NCI-H1105 (cell line): ENCODE results near the gene XYLT2.
"Not testable (repeated sequence)": the region's sequence is repeated elsewhere in the genome, so short reads cannot be mapped to it uniquely, and the experiment has no call there.

Experiments used
- DNase-seq: peaks from one replicate; lab custom pipeline; 2025; lab: John Stamatoyannopoulos, UW

XYLT2 gene

DNA sequence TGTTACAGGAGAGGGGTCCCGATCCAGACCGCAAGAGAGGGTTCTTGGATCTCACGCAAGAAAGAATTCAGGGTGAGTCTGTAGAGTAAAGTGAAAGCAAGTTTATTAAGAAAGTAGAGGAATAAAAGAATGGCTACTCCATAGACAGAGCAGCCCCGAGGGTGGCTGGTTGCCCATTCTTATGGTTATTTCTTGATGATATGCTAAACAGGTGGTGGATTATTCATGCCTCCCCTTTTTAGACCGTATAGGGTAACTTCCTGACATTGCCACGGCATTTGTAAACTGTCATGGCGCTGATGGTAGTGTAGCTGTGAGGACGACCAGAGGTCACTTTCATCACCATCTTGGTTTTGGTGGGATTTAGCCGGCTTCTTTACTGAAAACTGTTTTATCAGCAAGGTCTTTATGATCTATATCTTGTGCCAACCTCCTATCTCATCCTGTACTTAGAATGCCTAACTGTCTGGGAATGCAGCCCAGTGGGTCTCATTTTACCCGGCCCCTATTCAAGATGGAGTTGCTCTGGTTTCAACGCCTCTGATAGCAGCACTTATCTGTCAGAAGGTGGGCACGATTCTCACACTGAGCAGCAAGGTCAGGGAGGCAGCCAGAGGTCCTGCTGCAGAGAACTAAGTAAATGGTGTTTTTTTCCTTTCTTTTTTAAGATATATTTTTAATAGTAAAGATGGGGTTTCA, 26.5 kb upstream of the XYLT2 start:
- DNase-seq = no peak

DNA sequence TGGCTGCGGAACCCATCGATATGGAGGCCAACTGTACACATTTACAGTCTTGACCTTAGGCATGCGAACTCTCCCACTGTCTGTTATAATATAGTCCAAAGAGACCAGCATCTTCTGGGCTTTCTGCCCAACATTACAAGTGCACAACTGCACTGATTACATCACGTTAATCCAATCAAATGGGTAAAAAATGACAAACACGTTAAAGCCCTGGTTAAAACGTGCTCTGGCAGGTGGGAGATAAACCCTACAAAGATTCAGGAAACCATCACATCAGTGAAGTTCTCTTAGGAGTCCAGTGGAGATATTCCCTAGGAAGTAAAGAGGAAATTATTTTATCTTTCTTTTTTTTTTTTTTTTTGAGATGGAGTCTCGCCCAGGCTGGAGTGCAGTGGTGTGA, 23.7 kb upstream of the XYLT2 start:
- DNase-seq = no peak

DNA sequence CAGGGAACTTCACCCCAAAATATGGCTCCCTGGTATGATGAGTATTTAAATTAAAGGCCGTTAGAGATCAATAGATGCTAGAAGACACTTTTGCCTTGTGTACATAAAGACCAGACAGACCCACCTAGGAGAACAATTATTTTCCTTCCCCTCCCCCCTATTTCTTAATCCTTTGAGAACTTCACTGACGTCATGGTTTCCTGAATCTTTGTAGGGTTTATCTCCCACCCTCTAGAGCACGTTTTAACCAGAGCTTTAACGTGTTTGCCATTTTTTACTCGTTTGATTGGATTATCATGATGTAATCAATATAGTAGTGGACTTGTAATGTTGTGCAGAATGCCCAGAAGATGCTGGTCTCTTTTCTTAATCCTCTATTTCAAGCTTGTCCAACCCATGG, 22.9 kb upstream of the XYLT2 start:
- DNase-seq = no peak

DNA sequence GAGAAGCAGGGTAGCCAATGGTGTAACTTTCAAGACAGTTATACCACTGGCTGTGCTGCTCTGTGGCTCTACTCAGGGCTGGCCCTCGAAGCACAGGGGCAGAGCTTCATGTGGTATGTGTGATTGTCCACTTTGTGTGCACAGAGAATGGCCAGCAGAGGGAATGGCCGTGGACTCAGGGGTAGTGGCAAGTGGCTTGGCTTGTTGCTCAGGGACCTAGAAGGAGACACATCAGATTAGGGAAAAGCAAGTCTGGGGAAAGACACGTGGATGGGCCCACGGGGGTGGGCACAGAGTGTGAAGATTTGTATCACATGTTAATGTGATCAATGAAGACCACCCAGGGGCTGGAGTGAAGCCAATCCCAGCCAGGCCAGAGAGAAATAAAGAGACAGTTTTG, 20.0 kb upstream of the XYLT2 start:
- no peak for DNase-seq

DNA sequence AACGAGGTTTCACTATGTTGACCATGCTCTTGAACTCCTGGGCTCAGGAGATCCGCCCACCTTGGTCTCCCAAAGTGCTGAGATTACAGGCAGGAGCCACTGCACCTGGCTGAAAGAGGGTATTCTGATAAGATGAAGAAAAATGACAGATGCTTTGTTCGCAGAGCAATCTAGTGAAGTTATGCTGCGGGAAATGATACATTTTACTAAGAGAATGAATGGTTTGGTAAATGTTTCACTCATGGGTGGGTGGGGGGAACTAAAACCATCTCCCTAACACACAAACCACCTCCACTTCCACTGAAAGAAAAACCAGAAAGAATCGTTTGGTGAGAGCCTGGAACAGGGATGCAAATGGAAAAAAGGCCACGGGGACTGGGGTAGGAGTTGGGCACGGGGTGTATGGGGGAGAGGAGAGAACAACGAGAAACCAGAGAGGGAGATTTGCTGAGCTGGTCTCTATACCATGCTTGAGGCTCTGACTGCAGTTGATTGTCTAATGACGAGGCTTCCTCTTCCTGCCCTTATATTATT, 19.0 kb upstream of the XYLT2 start:
- DNase-seq = no peak

DNA sequence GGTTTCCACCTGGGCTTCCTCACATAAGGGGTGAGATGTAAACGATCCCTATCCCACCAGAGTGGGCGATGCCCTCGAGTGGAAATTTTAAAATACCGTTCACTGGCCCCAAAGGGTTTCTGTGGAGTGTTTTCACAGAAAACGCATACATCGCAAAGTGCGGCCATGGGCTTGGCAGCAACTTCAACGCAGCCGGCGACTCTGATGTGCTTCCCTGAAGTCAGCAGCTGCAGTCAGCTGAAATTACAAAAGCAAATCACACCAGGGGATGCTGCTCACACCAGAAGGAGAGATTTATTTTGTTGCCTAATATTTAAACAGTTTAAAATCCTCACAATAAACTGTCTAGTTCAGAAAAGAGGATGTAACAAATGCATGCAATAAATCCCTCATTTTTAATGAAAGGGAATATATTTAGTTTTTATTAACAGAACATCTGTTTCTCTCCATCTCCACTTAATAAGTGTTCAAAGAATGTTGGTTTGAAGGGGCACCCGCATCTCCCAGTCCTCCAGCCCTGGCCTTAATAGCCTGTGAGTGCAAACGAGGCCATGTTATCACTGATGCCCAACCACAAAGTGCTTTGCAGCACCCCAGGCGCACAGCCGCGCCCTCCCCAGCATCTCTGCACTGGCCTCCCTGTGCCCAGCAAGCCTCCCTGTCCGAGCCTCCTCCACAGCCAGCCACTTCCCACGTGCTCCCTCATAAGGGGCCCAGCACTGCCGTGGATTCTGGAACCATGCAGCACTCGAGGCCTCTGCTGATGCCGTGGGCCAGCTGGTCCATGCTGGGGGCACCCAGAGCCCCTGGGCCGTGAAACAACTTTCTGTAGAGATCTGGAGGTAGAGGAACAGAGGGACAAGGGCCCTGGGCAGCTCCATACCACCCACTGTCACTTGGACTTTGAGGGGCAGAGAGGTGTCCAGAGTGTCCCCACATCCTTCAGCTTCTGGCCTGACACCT, 17.3 kb upstream of the XYLT2 start:
- DNase-seq = no peak

DNA sequence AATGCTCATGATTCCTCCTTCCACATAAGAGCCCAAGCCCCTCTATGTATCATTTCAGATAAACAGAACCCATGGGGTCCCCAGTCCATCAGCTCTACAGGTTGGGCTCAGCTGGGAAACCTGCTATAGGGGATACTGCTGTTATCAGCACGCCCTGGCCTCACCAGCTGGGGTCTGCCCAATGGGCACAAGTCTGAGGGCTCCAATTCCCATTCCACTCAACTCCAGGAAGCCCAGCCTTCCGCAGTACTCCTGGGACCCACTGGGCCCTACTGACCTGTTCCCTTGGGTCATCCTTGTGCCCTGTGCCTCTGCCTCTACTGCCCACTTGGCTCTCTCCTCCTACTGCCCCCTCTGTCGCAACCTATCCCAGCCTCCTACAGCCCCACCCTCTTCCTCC, 16.2 kb upstream of the XYLT2 start:
- no peak for DNase-seq

DNA sequence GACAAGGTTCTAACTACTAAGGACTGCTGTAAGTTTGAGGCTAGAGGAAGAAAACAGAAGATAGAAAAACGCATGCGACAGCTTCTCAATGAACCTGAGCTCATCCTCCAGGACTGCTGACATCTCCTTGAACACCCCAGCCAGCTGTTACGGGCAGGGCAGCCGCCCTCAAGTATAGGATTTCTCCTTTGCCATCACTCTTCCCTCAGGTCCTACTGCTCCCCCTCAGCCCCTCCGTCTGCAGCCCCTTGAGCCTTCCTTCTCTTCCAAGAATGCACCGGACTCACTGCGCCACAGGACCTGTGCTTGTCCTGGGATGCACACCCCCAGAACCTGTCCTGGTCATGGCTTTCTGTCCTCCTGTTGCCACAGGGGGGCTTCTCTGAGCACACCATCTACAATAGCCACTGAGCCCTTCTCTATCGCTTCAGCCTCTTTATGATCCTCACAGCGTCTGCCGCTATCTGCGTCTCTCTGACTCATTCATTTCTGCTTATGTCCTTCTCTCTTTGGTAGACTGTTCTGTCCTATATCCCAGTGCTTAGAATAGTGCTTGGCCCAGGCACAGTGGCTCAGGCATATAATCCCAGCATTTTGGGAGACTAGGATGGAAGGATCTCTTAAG, 15.7 kb upstream of the XYLT2 start:
- no peak for DNase-seq

DNA sequence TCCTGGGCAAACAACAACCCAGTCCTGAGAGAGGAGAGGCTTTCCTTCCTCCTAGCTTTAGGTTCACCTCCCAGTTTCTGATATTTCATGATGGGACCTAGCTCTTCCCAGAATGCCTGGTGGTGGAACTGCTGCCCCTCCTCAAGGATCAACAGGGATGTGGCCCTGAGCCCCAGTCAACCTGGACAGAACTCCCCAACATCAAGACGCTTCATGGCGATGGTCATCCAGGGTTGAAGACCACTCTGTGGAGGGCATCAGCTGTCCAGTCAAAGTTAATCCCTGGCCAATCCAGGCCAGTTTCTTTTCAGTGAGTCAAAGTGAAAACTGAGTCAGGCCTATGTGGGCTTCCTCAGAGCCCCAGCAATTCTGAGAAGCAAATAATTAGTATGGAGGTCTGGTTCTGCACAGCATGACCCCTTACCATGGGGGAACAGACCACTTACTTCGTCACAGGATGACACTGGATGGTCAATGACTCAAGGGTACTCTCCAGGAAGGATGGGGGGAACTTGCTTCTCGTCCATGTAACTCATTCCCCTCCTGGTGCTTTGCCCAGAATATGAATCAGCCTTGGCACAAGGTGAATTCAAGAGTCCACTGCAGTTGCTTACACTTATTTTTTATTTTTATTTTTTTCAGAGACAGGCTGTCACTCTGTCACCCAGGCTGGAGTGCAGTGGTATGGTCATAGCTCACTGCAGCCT, 14.7 kb upstream of the XYLT2 start:
- no peak for DNase-seq

DNA sequence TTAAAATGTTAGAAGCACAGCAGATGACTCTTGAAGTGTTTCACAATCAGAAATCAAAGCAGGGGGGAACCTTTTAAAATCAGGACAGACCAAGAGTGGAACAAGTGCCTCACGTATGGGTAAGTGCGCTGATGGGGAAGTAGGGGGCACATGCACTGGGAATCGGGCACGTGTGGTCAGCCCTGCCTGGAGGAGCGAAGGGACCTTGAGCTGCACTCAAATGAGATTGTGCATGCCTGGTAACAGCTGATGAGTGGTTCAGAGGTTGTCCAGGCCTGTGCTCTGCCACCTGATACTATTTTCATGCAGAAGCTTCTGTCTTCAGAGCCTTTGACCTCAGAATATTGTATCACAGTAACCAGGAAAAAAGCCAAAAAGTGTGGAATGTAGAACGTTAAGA, 13.7 kb upstream of the XYLT2 start:
- DNase-seq = no peak

DNA sequence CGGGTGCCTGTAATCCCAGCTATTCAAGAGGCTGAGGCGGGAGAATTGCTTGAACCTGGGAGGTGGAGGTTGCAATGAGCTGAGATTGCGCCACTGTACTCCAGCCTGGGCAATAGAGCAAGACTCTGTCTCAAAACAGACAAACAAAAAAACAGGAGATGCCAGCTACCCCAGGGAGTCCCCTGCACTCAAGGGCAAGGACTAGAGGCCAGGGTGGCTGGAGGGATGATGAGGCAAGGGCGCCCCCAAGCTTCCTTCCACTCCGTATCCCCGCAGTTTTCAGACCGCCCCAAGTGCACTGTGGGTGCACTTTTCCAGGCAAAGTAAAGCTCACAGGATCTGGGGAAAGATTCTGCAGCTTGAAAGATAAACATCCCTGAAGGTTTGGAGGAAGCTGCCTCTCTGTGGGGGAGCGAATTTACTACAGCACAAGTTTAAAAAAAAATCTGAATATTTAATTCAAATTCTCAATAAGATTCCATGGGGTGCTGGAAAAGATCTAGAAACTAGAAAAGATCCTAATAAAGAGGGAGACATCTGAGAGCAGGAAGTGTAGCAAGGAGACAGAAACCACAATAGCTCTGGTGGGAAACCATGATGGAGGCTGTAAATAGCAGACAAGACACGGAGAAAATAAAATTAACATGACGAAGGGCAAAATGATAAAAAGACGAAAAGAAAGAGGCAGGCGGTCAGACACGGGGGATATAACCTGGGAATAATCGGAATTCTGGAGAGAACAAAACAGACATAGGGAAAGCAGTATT, 12.5 kb upstream of the XYLT2 start:
- not testable (repeated sequence) for DNase-seq

DNA sequence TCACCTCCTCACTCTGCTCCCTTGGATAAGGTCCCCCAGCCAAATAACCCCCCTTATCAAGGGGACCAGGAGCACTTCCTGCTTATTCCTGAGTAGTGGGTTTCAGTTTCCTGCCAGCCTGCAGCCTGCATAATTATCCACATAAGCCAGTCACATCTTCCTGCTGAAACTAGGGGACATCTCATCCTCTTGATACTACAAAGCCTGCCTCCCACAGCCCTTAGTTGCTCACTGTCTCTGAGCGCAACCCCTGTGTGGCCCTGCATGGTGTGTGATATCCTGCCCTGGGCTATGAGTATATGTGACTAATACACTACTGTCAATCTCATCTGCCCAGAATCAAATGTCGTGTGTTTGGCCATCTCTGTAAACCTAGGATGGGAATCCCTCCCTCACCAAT, 8.0 kb upstream of the XYLT2 start:
- no peak for DNase-seq

DNA sequence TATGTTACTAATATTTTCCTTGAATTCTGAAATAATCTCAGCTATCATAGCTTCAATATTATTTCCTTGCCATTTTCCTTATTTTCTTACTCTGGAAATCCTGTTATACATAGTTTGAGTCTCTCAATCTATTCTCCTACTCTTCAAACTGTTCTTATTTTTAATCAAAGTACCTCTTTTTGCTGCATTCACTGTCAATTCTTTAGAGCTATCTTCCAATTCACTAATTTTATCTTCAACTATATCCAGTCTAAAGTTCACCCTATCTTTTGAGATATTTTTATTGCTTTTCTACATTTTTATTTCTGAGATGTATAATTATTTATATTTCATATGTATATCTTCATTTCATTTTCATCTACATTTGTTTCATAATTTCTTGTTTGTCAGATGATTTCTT, 7.3 kb upstream of the XYLT2 start:
- DNase-seq = no peak

DNA sequence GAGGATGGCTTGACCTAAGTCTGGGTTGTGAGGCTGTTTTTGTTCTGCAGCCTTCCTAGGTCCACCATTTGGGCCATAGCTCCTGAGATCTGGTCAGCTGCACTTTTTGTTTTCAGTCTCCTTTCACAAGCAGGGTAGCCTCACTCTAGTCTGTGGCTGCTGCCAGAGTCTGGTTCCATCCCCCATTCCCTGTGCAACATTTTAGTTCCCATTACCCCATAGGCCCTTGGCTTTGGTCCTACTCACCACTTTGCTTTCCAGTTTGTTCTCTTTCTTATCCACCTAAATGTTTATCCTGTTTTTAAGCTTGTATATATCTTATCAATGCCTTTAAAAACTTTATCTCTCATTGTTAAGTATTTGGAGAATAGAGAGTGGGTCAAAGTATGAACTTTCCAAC, 6.5 kb upstream of the XYLT2 start:
- no peak for DNase-seq

DNA sequence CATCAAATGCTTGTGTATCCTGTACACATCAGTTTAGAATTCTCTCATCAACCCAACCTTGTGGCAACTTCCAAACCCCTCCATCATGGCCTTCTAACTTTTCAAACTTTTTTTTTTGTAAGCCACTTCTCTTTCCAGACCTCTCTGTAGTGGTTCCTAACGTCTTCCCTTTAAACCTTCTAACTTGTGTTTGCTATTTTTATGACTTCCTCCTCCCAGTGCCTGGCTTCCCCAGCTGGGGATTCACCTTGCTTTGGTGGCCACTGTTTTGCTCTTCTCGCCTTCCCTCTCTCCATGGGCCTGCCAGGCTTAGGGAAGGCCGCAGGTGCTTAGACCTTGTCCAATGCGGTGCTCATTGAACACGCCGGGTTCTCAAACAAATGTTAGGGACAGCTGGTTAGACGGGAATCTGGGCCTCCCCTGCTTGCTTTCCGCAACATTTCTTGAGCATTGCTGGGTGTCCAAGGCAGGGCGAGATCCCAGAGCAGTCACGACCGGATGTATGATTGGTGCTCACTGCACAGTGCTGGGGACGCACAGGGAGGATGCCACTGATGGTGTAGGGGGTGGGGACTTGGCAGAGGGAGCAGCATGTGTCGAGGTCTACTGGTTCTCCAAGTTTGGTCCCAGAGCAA, 1.1 kb upstream of the XYLT2 start:
- DNase-seq = no peak

DNA sequence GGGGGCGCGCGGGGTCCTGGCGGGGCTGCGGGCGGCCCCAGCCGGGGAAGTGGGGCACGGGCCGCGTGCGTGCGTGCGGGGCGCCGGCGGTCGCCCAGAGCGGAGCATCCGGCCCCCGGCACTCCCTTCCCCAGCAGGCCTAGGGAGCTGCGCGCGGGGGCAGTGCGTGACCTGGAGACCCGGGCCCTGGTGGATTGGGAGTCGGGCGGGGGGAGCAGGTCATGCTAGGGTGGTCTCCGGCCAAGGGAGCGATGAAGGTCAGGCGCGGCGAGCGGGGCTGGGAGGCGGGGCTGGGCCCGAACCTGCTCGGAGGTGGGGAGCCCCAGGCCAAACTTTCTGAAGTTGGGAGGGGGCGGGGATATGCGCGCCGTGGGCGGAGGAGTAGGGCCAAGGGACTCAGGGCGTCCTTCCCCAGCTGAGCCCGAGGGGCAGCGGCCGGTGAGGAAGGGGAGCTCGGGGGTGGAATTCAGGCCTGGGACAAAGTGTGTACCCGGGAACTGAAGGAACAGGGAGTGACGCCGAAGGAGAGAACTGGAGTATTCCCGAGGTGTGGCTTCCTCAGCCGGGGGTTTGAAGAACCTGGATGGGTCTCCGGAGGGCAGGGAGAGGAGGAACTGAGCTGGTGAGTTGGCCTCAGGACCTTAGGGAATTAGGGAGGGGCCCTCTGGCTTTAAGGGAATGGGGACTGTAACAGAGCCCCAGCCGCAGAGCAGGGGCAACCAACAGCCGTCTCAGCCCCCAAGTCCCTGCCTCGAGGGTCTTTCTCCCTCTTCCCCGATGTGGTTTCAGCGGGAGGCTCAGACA, 589 bp downstream of the XYLT2 start:
- no peak for DNase-seq

DNA sequence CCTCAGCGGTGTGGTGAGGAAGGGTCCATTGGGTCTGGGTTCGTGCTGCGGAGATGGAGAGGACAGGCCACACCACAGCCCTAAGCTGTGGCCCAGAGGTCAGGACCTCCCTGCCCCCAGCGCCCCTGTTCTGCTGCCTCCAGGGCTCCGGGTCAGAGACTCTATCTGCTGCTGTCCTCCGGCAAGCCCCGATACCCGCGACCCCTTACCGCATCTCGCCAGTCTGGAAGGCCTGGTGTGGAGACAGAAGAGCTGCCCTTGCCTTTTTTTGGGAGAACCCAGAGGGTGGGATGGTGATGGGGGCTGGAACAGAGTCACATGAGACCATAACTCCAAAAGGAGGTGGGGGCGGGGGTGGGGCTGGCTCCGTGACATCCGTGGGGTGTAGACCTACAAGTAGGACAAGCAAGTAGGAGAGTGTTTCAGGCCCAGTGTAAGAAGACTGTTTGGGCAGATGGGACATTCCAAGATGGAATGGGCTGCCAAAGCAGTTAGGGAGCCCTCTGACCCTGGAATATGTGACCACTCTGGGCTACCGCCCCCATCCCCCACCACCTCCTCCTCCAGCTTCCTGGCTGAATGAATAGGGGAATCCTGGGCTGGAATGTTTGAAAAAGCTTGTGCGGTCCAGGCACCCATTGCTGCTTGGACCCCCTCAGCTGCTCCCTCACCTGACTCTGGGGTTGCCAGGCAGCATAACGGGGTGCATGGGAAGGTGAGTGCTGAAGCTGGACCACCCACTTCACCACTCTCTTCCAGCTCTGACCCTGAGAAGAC, 1.4 kb downstream of the XYLT2 start:
- DNase-seq = no peak

DNA sequence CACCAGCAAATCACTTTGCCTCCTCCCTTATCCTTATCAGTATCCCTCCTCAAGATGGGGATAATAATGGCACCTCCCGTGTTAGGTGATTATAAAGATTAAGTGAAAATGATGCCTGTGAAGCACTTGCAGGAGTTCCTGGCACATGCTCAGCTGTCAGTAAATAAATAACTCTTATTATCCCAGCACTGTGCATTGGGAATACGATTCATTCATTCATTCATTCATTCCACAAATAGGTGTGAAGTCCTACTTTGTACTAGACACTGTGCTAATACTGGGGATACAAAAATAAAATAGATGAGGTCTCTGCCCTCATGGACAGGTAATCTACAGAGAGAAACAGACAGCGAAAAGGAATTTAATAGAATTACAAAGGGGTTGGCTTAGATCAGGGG, 2.0 kb downstream of the XYLT2 start:
- DNase-seq = no peak
